BJ (cell line): ENCODE results near the gene ASS1. TPM values are rescaled to one million over a fixed set of nuclear protein-coding genes. Genes with fewer than 3 reads are reported as not detected.

Experiments used
- CTCF ChIA-PET: fragments of 350-600 bp; formaldehyde crosslinking; extraction: SDS; loops from one replicate; lab custom pipeline; 2021; ENCODE audit warnings: antibody characterized with exemption, inconsistent platforms; lab: Yijun Ruan, JAX
- POLR2A ChIA-PET: fragments of 300-600 bp; sonication (Branson Sonifier 250); formaldehyde crosslinking; extraction: SDS; loops from one replicate; lab custom pipeline; 2021; ENCODE audit warnings: antibody characterized with exemption; lab: Charles Lee
- DNase-seq: peaks from one replicate; pipeline ENCODE4 v3.0.0-alpha.2; 2011; ENCODE audit warnings: low read depth
- H3K27me3 ChIP-seq: 2 replicates; pipeline ENCODE4 v1.6.0; 2011; ENCODE audit warnings: low read length; ENCODE audit not compliant: control insufficient read depth, insufficient read depth
- H3K36me3 ChIP-seq: 2 replicates; pipeline ENCODE4 v1.5.1; 2011; ENCODE audit warnings: low read length; ENCODE audit not compliant: control insufficient read depth, insufficient read depth
- H3K4me3 ChIP-seq: 2 replicates; pipeline ENCODE4 v1.5.1; 2011; ENCODE audit warnings: low read depth, mild to moderate bottlenecking, control low read depth, low read length
- polyA plus RNA-seq: library from polyadenylated mRNA; depleted of rRNA; stranded (reverse); fragments of >200 nt; gene quantifications from 2 replicates; pipeline ENCODE4 v1.2.3, GENCODE V29; 2011
- TF ChIP-seq, protein P1 (sequence below): IDR thresholded peaks from 2 replicates; pipeline ENCODE4 v1.5.1; 2011; ENCODE audit warnings: low read depth, mild to moderate bottlenecking, control low read depth, inconsistent platforms, low read length, moderate library complexity; ENCODE audit not compliant: insufficient read depth

ASS1 gene
- polyA plus RNA-seq, 1 experiment = 1,223 TPM

DNA sequence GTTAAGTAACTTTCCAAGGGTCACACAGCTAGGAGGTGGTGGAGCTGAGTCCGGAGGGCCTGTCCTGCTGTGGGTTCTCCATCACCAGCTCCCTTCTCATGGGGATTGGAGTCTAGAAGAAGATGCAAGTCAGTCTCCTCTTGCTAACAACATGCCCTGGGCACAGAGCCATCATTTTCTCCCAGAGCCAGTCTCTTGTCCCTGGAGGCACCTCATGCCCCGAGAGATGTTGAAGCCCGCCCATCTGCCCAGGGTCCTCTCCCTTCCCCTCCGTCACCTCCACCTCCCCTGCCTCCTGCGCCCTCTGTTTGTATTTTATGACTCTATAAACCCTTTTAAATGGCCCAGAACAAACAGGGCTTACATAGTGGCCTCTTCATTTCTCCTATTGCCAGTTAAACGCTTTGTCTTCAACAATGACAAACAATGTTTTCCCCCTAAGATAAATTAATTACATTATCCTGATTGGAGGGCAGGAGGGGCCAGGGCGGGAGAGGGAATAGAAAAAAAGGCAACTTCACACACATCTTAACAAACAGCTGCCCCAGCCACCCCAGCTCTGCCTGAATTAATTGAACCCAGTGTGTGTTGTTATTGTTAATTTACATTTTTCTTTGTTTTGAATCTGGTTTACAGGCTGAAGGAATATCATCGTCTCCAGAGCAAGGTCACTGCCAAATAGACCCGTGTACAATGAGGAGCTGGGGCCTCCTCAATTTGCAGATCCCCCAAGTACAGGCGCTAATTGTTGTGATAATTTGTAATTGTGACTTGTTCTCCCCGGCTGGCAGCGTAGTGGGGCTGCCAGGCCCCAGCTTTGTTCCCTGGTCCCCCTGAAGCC is 55.8 kb downstream of the ASS1 start:
- no peak for DNase-seq
- CTCF ChIA-PET = interaction anchor here (1.1 to 1.2 kb wide), 3 partner anchors 12 to 182 kb away, joined by 3 to 6 read pairs (median 5); no protein-coding TSS in a partner anchor
- Histone ChIP-seq H3K4me3 (no peak overlapping the region), H3K36me3 (peaks cover 36% of the 10 kb centered on the region), H3K27me3 (no peaks in the 10 kb centered on the region; the same call in 1 of the 2 replicates)
- TF ChIP-seq, protein P1, sequence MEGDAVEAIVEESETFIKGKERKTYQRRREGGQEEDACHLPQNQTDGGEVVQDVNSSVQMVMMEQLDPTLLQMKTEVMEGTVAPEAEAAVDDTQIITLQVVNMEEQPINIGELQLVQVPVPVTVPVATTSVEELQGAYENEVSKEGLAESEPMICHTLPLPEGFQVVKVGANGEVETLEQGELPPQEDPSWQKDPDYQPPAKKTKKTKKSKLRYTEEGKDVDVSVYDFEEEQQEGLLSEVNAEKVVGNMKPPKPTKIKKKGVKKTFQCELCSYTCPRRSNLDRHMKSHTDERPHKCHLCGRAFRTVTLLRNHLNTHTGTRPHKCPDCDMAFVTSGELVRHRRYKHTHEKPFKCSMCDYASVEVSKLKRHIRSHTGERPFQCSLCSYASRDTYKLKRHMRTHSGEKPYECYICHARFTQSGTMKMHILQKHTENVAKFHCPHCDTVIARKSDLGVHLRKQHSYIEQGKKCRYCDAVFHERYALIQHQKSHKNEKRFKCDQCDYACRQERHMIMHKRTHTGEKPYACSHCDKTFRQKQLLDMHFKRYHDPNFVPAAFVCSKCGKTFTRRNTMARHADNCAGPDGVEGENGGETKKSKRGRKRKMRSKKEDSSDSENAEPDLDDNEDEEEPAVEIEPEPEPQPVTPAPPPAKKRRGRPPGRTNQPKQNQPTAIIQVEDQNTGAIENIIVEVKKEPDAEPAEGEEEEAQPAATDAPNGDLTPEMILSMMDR = no peak
- POLR2A ChIA-PET = no interaction called here

DNA sequence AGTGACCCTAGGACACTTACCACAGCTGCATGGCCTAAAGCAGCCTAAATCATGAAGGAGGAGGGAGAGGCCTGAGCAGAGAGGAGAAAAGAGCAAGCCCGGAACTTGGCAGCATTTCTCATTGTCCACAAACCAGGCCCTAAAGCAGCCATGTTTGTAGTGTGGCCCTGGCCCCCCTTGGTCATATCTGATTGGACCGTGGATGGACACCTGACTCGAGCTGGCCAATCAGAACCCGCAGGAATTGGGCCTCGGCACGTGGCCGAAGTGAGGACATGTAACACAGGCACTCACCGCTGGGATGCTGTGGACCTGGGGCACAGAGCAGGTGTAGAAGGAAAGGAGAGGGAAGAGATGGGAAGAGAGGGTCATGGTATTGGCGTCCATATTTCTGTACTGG is 56.9 kb downstream of the ASS1 start:
- no peak for DNase-seq
- no peaks in the 10 kb centered on the region; the same call in 1 of the 2 replicates for H3K27me3 ChIP-seq
- ChIA-PET CTCF (interaction anchor here (1.2 kb wide), 1 partner anchor 30 kb away, joined by 3 read pairs; no protein-coding TSS in a partner anchor), POLR2A (no interaction called here)
- no peak overlapping the region for H3K4me3 ChIP-seq
- TF ChIP-seq, protein P1 = no peak
- peaks cover 31% of the 10 kb centered on the region for H3K36me3 ChIP-seq

DNA sequence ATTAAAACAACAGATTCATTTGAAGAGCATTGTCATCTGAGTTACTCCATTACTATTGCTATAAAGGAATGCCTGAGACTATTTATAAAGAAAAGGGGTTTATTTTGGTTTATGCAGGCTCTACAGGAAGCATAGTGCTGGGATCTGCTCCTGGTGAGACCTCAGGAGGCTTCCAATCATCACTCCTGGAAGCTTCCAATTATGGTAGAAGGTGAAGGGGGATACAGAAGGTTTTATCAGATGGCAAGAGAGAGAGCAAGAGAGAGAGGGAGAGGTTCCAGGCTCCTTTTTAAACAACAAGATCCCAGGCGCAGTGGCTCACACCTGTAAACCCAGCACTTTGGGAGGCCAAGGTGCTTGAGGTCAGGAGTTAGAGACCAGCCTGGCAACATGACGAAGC is 63.5 kb downstream of the ASS1 start:
- H3K36me3 ChIP-seq = no peaks in the 10 kb centered on the region
- H3K27me3 ChIP-seq = 0 out of 2 replicates have a peak, but pooled peaks cover 1% of the 10 kb centered on the region
- DNase-seq = no peak
- CTCF ChIA-PET = no interaction called here
- POLR2A ChIA-PET = no interaction called here
- H3K4me3 ChIP-seq = no peak overlapping the region
- TF ChIP-seq, protein P1 = no peak

DNA sequence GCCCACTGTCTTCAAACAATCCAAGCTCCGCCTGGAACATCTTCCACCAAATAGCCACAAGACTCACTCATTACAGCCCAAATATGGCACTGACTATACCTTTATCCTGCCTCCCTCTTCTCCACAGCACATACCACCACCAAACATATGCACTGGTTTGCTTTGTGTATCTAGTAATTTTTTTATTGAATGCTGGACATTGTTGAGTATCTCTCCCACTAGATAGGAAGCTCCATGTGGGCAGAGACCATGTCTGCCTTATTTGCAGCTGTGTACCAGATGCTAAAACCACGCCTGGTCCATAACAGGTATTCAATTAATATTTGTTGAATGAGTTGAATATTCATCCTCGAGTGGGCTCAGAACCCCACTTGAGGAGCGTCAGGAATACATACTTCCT is 67.4 kb downstream of the ASS1 start:
- TF ChIP-seq, protein P1 = no peak
- DNase-seq = no peak
- Histone ChIP-seq H3K4me3 (no peak overlapping the region), H3K36me3 (no peaks in the 10 kb centered on the region), H3K27me3 (peaks cover 3% of the 10 kb centered on the region; the same call in 1 of the 2 replicates)
- POLR2A ChIA-PET = no interaction called here
- CTCF ChIA-PET = interaction anchor here (1.2 kb wide), 1 partner anchor 12 kb away, joined by 6 read pairs; no protein-coding TSS in a partner anchor

DNA sequence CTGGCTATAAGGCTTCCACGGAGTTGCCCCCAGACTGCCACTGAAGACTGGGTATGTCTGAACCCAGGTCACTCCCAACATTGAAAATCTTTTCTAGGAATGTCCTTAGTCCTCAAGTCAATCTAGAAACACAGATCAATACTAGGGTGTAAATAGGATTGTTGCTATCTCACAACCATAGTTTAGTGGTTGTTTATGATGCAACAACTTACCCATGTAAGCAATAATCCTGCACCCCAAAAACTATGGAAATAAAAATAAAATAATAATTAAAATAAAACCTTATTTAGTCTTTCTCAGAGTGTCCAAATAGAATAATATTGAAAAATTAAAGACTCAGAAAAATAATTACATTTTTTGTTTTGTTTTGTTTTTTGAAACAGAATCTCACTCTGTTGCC is 68.3 kb downstream of the ASS1 start:
- TF ChIP-seq, protein P1 = no peak
- DNase-seq = no peak
- Histone ChIP-seq H3K4me3 (no peak overlapping the region), H3K27me3 (peaks cover 3% of the 10 kb centered on the region; the same call in 1 of the 2 replicates), H3K36me3 (no peaks in the 10 kb centered on the region)
- CTCF ChIA-PET = interaction anchor here (1.2 kb wide), 1 partner anchor 12 kb away, joined by 6 read pairs; no protein-coding TSS in a partner anchor
- POLR2A ChIA-PET = no interaction called here
